Stimulated activated CD4-positive, alpha-beta T cell treated with anti-CD3 and anti-CD28 coated beads, TNF-alpha, amount 100 ng/mL, for 48 hours (primary cell): ENCODE data around the gene IRX4.

ENCODE experiments used
- DNase-seq, 3 donors: peaks; one replicate each; pipeline ENCODE4 v3.0.0-alpha.2; 2020; ENCODE audit warnings: low read depth in 3 of 3

Gene IRX4

GRCh38 chr5:1913578-1913977, 30.9 kb upstream of the IRX4 start:
- DNase-seq = no peak

- no peak for DNase-seq
These were observed 30.3 kb upstream of the IRX4 start for GRCh38 chr5:1912951-1913565.

- DNase-seq = no peak
These were observed 29.1 kb upstream of the IRX4 start for GRCh38 chr5:1911773-1912235.

- no peak for DNase-seq
These were observed 28.4 kb upstream of the IRX4 start for GRCh38 chr5:1910861-1911772.

- no peak for DNase-seq
These were observed 27.5 kb upstream of the IRX4 start for GRCh38 chr5:1910081-1910760.

GRCh38 chr5:1909346-1909985, 26.7 kb upstream of the IRX4 start:
- DNase-seq = no peak

GRCh38 chr5:1908931-1909330, 26.2 kb upstream of the IRX4 start:
- DNase-seq = no peak

GRCh38 chr5:1907616-1908015, 24.9 kb upstream of the IRX4 start:
- DNase-seq = no peak

GRCh38 chr5:1905108-1905507, 22.4 kb upstream of the IRX4 start:
- no peak for DNase-seq

- DNase-seq = no peak
These were observed 19.3 kb upstream of the IRX4 start for GRCh38 chr5:1901983-1902382.

GRCh38 chr5:1901061-1901460, 18.3 kb upstream of the IRX4 start:
- no peak for DNase-seq

- DNase-seq = no peak
These were observed 16.5 kb upstream of the IRX4 start for GRCh38 chr5:1899201-1899600.

GRCh38 chr5:1897816-1898450, 15.2 kb upstream of the IRX4 start:
- DNase-seq = no peak

- DNase-seq = no peak
These were observed 14.7 kb upstream of the IRX4 start for GRCh38 chr5:1897386-1897785.

- DNase-seq = no peak
These were observed 14.1 kb upstream of the IRX4 start for GRCh38 chr5:1896602-1897376.

GRCh38 chr5:1895739-1896420, 13.2 kb upstream of the IRX4 start:
- DNase-seq = no peak

GRCh38 chr5:1894243-1894642, 11.5 kb upstream of the IRX4 start:
- no peak for DNase-seq

- no peak for DNase-seq
These were observed 11.0 kb upstream of the IRX4 start for GRCh38 chr5:1893754-1894153.

GRCh38 chr5:1892685-1893445, 10.1 kb upstream of the IRX4 start:
- no peak for DNase-seq

GRCh38 chr5:1892211-1892610, 9.5 kb upstream of the IRX4 start:
- no peak for DNase-seq
